ENCODE results near the gene NACC2. TPM values are rescaled to one million over a fixed set of nuclear protein-coding genes. Genes with fewer than 3 reads are reported as not detected.

NACC2 gene
- total and polyA plus RNA-seq, 2 of the 8 experiments (the other 6 are each of a cell fraction or from before 2014, with no cell fraction given): 8.3 to 14.0 TPM

DNA sequence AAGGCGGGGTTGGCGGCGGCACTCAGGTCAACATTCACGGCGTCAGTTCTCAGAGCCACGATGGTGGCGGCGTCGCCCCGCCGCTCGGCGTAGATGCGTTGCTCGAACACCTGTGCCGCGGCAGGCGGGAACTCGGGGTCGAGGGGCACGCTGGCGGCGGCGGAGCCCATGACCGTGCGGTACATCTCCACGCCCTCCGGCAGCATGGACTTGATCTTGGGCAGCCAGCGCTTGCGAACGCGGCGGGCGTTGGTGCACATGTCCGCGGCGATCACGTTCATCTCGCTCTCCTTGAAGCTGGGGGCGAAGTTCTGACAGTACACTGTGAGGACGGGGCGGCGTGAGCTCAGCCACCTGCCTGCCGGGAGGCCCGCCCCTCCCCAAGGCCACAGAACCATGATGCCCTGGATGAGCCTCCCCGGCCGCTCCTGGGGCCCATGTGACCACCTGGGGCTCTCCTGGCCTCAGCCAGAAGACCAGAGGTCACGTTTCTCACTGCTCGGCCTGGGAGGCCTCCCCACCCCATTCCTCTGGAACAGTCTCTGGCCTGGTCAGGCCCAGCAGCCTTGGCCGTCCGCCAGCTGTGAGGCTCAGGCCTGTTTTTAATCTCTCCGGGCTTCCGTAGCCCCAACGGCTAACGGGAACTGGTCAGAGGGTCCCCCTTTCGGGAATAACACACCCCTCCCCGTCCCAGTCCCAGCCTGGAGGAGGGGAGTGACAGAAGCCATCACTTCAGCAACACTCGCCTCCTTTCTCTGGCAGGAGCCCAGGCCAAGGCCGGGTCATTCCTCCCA, 83.2 kb downstream of the NACC2 start:
- no peaks in the 10 kb centered on the region; a peak in 1 of 8 replicates for H3K36me3 ChIP-seq (ENCODE audit: control insufficient read depth in 2 of 4, insufficient read depth in 4 of 4, low read length in 3 of 4)
- H4K91ac ChIP-seq (replicated peaks; ENCODE audit: insufficient read length, low read length): peak overlapping the region; percentile 37
- DNase-seq (ENCODE audit: low read depth in 1 of 2, low spot score in 2 of 2): no peak
- H2BK12ac ChIP-seq (ENCODE audit: low read depth, low read length): peak overlapping the region; percentile 96; the same call in 1 of the 2 replicates
- H4K5ac ChIP-seq (ENCODE audit: insufficient read length, low read depth, low read length): peak overlapping the region; percentile 40
- H3K23ac ChIP-seq (ENCODE audit: insufficient read length): no peak overlapping the region
- H2BK120ac ChIP-seq (replicated peaks; ENCODE audit: low read depth, low read length): peak overlapping the region; percentile 66
- FAIRE-seq: no peak
- peaks cover 0 to 50% (median 27%) of the 10 kb centered on the region in 4 experiments; a peak in 6 of 7 replicates for H3K4me1 ChIP-seq (replicated peaks in 1 of 4; ENCODE audit: control insufficient read depth in 3 of 4, insufficient read depth in 4 of 4, low read length in 3 of 4)
- H3K4ac ChIP-seq (replicated peaks; ENCODE audit: insufficient read length, low read depth, low read length): peak overlapping the region; percentile 29
- no peaks in the 10 kb centered on the region for H3K27me3 ChIP-seq (replicated peaks in 1 of 4; ENCODE audit: control insufficient read depth in 3 of 4, extremely low read depth in 1 of 4, insufficient read depth in 3 of 4, low read length in 3 of 4)
- ChIA-PET CTCF (ENCODE audit: partially characterized antibody) (interaction anchor here (0.5 to 1.6 kb wide), 9 partner anchors 9 to 424 kb away, joined by 3 to 6 read pairs (median 4); no protein-coding TSS in a partner anchor), POLR2A (ENCODE audit: partially characterized antibody) (interaction anchor here (0.7 to 1.8 kb wide), 3 partner anchors 13 to 42 kb away, joined by 4 to 6 read pairs (median 4); no protein-coding TSS in a partner anchor)
- 0 out of 2 replicates have a peak overlapping the region, but pooled peaks have one; percentile 88 for H2BK15ac ChIP-seq (ENCODE audit: low read length)
- no peaks in the 10 kb centered on the region for H3K9me3 ChIP-seq (ENCODE audit: insufficient read depth in 2 of 2, low read depth in 1 of 2, low read length in 1 of 2)
- H3K79me1 ChIP-seq (ENCODE audit: low read depth, low read length): peaks cover 3% of the 10 kb centered on the region; the same call in 1 of the 2 replicates
- peak overlapping the region; percentile 63; the same call in 1 of the 2 replicates for H4K8ac ChIP-seq (ENCODE audit: extremely low read depth, insufficient read depth, low read length)
- no peaks in the 10 kb centered on the region for H3K23me2 ChIP-seq (ENCODE audit: low read depth, low read length)
- H4K20me1 ChIP-seq (replicated peaks in 1 of 2; ENCODE audit: control insufficient read depth in 1 of 2, insufficient read depth in 2 of 2, low read length in 2 of 2): peaks cover 0 to 6% of the 10 kb centered on the region in 2 experiments
- peak overlapping the region; percentile 83 for H3K18ac ChIP-seq (ENCODE audit: extremely low read depth, low read length)
- 0 out of 4 replicates have a peak overlapping the region, but pooled peaks of 1 of the 2 experiments have one; percentile 29 for H3K4me2 ChIP-seq (ENCODE audit: insufficient read depth in 1 of 2, low read depth in 2 of 2, low read length in 2 of 2)
- H2AFZ ChIP-seq (ENCODE audit: low read length): no peak overlapping the region
- no peak overlapping the region for H3K56ac ChIP-seq (replicated peaks; ENCODE audit: insufficient read length, low read depth, low read length)
- H3K79me2 ChIP-seq (ENCODE audit: control insufficient read depth in 1 of 2, insufficient read depth in 2 of 2, low read length in 2 of 2): no peaks in the 10 kb centered on the region; a peak in 1 of 4 replicates
- 88% methylated on average over 57 of the region's 59 CpGs; no CpG with 5 or more reads in 1 of the 2 experiments for WGBS, 2 experiments (ENCODE audit: extremely low coverage in 1 of 2, insufficient coverage in 1 of 2, insufficient read length in 1 of 2, insufficient replicate concordance in 2 of 2, low coverage in 1 of 2, low lambda C conversion rate in 2 of 2, missing lambda C conversion rate in 1 of 2)
- H3K14ac ChIP-seq (ENCODE audit: insufficient read length): no peak overlapping the region
- H3K4me3 ChIP-seq (ENCODE audit: extremely low read depth in 1 of 4, insufficient read depth in 2 of 4, low read depth in 3 of 4, low read length in 4 of 4): no peak overlapping the region
- H2BK20ac ChIP-seq (ENCODE audit: low read length): peak overlapping the region; percentile 86; the same call in 1 of the 2 replicates
- peak overlapping the region; percentile 75; the same call in 1 of the 2 replicates for H2BK5ac ChIP-seq (ENCODE audit: low read depth, low read length)
- H3K27ac ChIP-seq (ENCODE audit: low read depth, low read length): no peak overlapping the region
- peak overlapping the region; percentile 75; the same call in 1 of the 2 replicates for H2AK5ac ChIP-seq (ENCODE audit: low read depth, low read length)
- H3K9ac ChIP-seq (replicated peaks in 1 of 4; ENCODE audit: extremely low read depth in 1 of 4, low read depth in 3 of 4, low read length in 3 of 4): no peak overlapping the region
- TF ChIP-seq EGR1 (IDR thresholded peaks at IDR 0.05; ENCODE audit: borderline replicate concordance, low read depth, low read length): no peak
- no peak for TF ChIP-seq POLR2A (IDR thresholded peaks at IDR 0.05; ENCODE audit: control extremely low read depth in 1 of 2, low read depth in 2 of 2, low read length in 2 of 2)
- no peak for TF ChIP-seq HDAC2 (IDR thresholded peaks at IDR 0.05; ENCODE audit: borderline replicate concordance in 1 of 2, low read depth in 2 of 2, low read length in 2 of 2)
- TF ChIP-seq NRF1 (IDR thresholded peaks at IDR 0.05; ENCODE audit: low read depth, low read length): no peak
- TF ChIP-seq CHD2 (IDR thresholded peaks at IDR 0.05; ENCODE audit: low read length): no peak
- no peak for TF ChIP-seq SAP30 (IDR thresholded peaks at IDR 0.05; ENCODE audit: insufficient read depth, insufficient replicate concordance, low read length)
- TF ChIP-seq TEAD4 (IDR thresholded peaks at IDR 0.05; ENCODE audit: low read depth, low read length): no peak
- no peak; the same call in 1 of the 2 replicates for TF ChIP-seq GABPA (IDR thresholded peaks at IDR 0.05; ENCODE audit: borderline replicate concordance, insufficient read depth, low read length)
- no peak for TF ChIP-seq SP4 (IDR thresholded peaks at IDR 0.05; ENCODE audit: low read length)
- no peak for TF ChIP-seq EP300 (IDR thresholded peaks at IDR 0.05; ENCODE audit: borderline replicate concordance in 1 of 2, low read depth in 2 of 2, low read length in 2 of 2)
- no peak for TF ChIP-seq JUND (IDR thresholded peaks at IDR 0.05; ENCODE audit: low read length)
